Astrocyte (in vitro differentiated cells and primary cell): Measurements from ENCODE around the gene HRC. TPM values are rescaled to one million over a fixed set of nuclear protein-coding genes. Genes with fewer than 3 reads are reported as not detected.

Experiments used
- DNase-seq: peaks from one replicate; pipeline ENCODE4 v3.0.0-alpha.2; 2010; ENCODE audit warnings: low read depth
- FAIRE-seq: peaks from 2 replicates; lab custom pipeline; 2011; peaks lifted over from hg19 to GRCh38; lab: Jason Lieb, UNC
- H2AFZ ChIP-seq: 2 replicates; pipeline ENCODE4 v1.6.0; 2012; ENCODE audit warnings: low read depth, low read length, inconsistent platforms
- H3K27ac ChIP-seq: 2 replicates; pipeline ENCODE4 v1.5.1; 2011; ENCODE audit warnings: low read depth, low read length, inconsistent platforms
- H3K27me3 ChIP-seq: 2 replicates; pipeline ENCODE4 v1.6.0; 2011; ENCODE audit warnings: low read length, inconsistent platforms; ENCODE audit not compliant: insufficient read depth
- H3K36me3 ChIP-seq: 2 replicates; pipeline ENCODE4 v1.5.1; 2011; ENCODE audit warnings: low read length, inconsistent platforms; ENCODE audit not compliant: insufficient read depth
- H3K4me1 ChIP-seq: 2 replicates; pipeline ENCODE4 v1.5.1; 2011; ENCODE audit warnings: low read length, inconsistent platforms; ENCODE audit not compliant: insufficient read depth
- H3K4me2 ChIP-seq: 2 replicates; pipeline ENCODE4 v1.6.0; 2012; ENCODE audit warnings: low read length, inconsistent platforms
- H3K4me3 ChIP-seq: 2 replicates; pipeline ENCODE4 v1.5.1; 2011; ENCODE audit warnings: low read depth, mild to moderate bottlenecking, low read length, inconsistent platforms; ENCODE audit not compliant: insufficient read depth
- H3K79me2 ChIP-seq: 2 replicates; pipeline ENCODE4 v1.6.0; 2012; ENCODE audit warnings: mild to moderate bottlenecking, low read length, inconsistent platforms; ENCODE audit not compliant: insufficient read depth
- H3K9ac ChIP-seq: 2 replicates; pipeline ENCODE4 v1.6.0; 2012; ENCODE audit warnings: mild to moderate bottlenecking, low read length, inconsistent platforms
- H3K9me3 ChIP-seq: 2 replicates; pipeline ENCODE4 v1.5.1; 2012; ENCODE audit warnings: low read depth, mild to moderate bottlenecking, low read length, inconsistent platforms; ENCODE audit not compliant: insufficient read depth
- H4K20me1 ChIP-seq: 2 replicates; pipeline ENCODE4 v1.6.0; 2012; ENCODE audit warnings: low read length, inconsistent platforms; ENCODE audit not compliant: insufficient read depth
- H3K27ac Mint-ChIP-seq: one replicate; pipeline ENCODE4 v1.8.0; 2021; ENCODE audit warnings: mild to moderate bottlenecking, mixed read lengths; ENCODE audit not compliant: unreplicated experiment
- H3K27me3 Mint-ChIP-seq: one replicate; pipeline ENCODE4 v1.8.0; 2021; ENCODE audit warnings: low read depth, mixed read lengths; ENCODE audit not compliant: unreplicated experiment
- H3K36me3 Mint-ChIP-seq: one replicate; pipeline ENCODE4 v1.8.0; 2021; ENCODE audit warnings: low read depth, mixed read lengths; ENCODE audit not compliant: unreplicated experiment
- H3K4me1 Mint-ChIP-seq: one replicate; pipeline ENCODE4 v1.8.0; 2021; ENCODE audit warnings: low read depth, mixed read lengths; ENCODE audit not compliant: unreplicated experiment
- H3K4me3 Mint-ChIP-seq: one replicate; pipeline ENCODE4 v1.8.0; 2021; ENCODE audit warnings: mild to moderate bottlenecking, moderate library complexity, mixed read lengths; ENCODE audit not compliant: unreplicated experiment
- H3K9me3 Mint-ChIP-seq: one replicate; pipeline ENCODE4 v1.8.0; 2021; ENCODE audit warnings: mild to moderate bottlenecking, mixed read lengths; ENCODE audit not compliant: unreplicated experiment
- EZH2 ChIP-seq: IDR thresholded peaks from 2 replicates; pipeline ENCODE4 v1.6.1; 2012; ENCODE audit warnings: mild to moderate bottlenecking, low read length, inconsistent platforms; ENCODE audit not compliant: insufficient read depth
- total RNA-seq: library from RNA; stranded (reverse); gene quantifications from 2 replicates; pipeline ENCODE4 v1.2.1, GENCODE V29; 2021
- TF ChIP-seq, protein P1 (sequence below): IDR thresholded peaks from 2 replicates; pipeline ENCODE4 v1.5.1; 2011; ENCODE audit warnings: low read depth, mild to moderate bottlenecking, inconsistent platforms, low read length, moderate library complexity; ENCODE audit not compliant: insufficient read depth

Gene HRC
- total RNA-seq, 1 donor from 2014 or later, result not detected

DNA sequence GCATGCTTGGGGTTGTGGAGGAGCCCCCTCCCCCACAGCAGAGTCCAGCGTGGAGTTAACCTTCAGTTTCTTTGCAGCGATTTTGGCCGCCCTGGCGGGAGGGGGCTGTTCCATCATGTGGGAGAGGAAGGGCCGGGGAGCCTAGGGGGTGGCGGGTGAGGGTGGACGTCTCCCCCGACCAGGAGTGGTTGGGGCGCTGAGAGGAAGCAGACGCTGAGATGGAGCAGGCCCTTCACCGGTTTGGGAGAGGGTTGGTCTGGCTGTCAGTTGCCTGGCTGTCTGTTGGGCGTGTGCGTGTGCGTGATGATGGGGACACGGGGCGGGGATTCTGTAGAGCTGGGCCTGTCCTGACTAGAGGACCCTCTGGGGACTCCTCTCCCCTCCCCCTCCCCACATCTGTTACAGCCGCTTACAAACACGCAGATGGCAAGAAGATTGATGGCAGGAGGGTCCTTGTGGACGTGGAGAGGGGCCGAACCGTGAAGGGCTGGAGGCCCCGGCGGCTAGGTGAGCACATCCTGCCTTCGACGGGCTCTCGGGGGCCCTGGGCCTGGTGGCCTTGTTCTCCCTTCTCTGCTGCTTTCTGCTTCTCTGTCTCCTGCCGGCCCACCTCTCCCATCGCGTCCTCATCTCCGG lies 50.8 kb downstream of the HRC start:
- Histone ChIP-seq H3K4me2 (no peak overlapping the region), H3K79me2 (peaks cover 33% of the 10 kb centered on the region), H2AFZ (no peak overlapping the region), H4K20me1 (peaks cover 84% of the 10 kb centered on the region), H3K9me3 (no peaks in the 10 kb centered on the region), H3K4me1 (no peaks in the 10 kb centered on the region), H3K27ac (no peak overlapping the region), H3K36me3 (peaks cover 34% of the 10 kb centered on the region), H3K27me3 (no peaks in the 10 kb centered on the region), H3K4me3 (no peak overlapping the region), H3K9ac (no peak overlapping the region)
- TF ChIP-seq EZH2, result no peak
- TF ChIP-seq, protein P1, sequence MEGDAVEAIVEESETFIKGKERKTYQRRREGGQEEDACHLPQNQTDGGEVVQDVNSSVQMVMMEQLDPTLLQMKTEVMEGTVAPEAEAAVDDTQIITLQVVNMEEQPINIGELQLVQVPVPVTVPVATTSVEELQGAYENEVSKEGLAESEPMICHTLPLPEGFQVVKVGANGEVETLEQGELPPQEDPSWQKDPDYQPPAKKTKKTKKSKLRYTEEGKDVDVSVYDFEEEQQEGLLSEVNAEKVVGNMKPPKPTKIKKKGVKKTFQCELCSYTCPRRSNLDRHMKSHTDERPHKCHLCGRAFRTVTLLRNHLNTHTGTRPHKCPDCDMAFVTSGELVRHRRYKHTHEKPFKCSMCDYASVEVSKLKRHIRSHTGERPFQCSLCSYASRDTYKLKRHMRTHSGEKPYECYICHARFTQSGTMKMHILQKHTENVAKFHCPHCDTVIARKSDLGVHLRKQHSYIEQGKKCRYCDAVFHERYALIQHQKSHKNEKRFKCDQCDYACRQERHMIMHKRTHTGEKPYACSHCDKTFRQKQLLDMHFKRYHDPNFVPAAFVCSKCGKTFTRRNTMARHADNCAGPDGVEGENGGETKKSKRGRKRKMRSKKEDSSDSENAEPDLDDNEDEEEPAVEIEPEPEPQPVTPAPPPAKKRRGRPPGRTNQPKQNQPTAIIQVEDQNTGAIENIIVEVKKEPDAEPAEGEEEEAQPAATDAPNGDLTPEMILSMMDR, result no peak
- Mint-ChIP-seq H3K4me3 (no peak overlapping the region), H3K27me3 (no peaks in the 10 kb centered on the region), H3K27ac (peak overlapping the region; percentile 81), H3K36me3 (peaks cover 31% of the 10 kb centered on the region), H3K9me3 (no peaks in the 10 kb centered on the region), H3K4me1 (peaks cover 9% of the 10 kb centered on the region)
- DNase-seq (no peak), FAIRE-seq (no peak)

DNA sequence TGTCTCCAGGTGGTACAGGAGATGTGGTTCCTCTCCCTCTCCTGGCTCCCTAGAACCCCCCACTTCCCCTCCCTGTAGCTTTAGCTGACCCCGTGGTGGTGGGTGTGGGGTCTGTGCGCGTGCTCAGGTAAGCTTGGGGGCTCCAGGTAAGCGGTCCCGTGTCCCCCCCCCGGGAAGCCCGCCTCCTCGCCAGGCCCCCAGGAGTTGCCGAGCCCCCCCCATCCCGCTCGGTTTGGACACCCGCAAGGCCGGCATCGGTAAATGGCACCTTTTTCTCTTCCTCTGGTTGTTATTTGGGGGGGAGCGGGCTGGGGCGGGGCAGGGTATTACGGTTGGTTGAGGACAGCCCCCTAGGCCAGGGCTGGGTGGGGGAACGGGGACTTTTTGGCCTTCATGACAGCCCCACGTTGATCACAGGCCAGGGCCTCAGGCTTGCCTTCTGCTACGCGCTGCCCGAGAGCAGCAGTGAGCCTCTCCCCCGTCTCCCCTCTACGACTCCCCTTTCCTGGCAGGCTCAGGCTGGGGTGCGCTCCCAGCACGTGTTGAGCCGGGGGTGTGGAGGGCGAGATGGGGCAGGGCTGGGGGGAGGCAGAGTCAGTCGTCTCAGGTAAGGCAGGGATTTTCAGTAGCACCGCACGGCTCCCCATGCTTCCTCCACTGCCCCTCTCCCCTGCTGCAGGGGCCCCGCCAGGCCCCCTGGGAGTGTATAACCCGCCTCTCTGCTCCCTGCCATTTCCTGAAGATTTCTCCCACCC lies 51.7 kb downstream of the HRC start:
- no peak overlapping the region for H2AFZ ChIP-seq
- peaks cover 84% of the 10 kb centered on the region for H4K20me1 ChIP-seq
- H3K4me2 ChIP-seq, result no peak overlapping the region
- no peaks in the 10 kb centered on the region for H3K27me3 Mint-ChIP-seq
- H3K4me1 Mint-ChIP-seq, result peaks cover 5% of the 10 kb centered on the region
- H3K4me3 Mint-ChIP-seq, result no peak overlapping the region
- TF ChIP-seq, protein P1, result no peak
- TF ChIP-seq EZH2, result no peak
- no peaks in the 10 kb centered on the region for H3K9me3 ChIP-seq
- peaks cover 42% of the 10 kb centered on the region for H3K79me2 ChIP-seq
- H3K9ac ChIP-seq, result no peak overlapping the region
- H3K36me3 ChIP-seq, result peaks cover 36% of the 10 kb centered on the region
- FAIRE-seq (no peak), DNase-seq (no peak)
- H3K36me3 Mint-ChIP-seq, result peaks cover 26% of the 10 kb centered on the region
- no peaks in the 10 kb centered on the region for H3K9me3 Mint-ChIP-seq
- H3K4me1 ChIP-seq, result no peaks in the 10 kb centered on the region
- H3K4me3 ChIP-seq, result no peak overlapping the region
- no peaks in the 10 kb centered on the region for H3K27me3 ChIP-seq
- H3K27ac ChIP-seq, result no peak overlapping the region
- no peak overlapping the region for H3K27ac Mint-ChIP-seq

DNA sequence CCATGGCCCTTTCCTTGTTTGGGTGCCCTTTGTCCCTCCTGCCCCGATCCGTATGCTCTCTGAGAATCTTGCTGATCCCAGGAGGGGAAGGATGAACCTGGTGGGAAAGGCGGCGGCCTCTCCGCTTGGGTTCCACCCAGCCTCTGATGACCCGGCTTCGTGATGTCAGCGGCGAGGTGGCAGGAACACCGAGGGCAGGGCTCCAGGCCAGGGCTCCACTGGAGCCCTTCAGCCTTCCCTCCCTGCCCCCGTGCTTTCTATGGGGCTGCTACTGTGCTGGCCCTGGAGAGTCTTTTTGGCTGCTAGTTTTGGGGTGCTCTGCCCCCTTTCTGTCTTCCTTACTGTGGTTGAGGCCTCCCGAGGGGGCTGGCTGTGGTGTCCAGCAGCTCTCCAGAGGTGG lies 52.9 kb downstream of the HRC start:
- Histone ChIP-seq H3K4me3 (no peak overlapping the region), H3K79me2 (peaks cover 50% of the 10 kb centered on the region), H3K9me3 (no peaks in the 10 kb centered on the region), H3K27me3 (no peaks in the 10 kb centered on the region), H3K4me1 (no peaks in the 10 kb centered on the region), H3K27ac (no peak overlapping the region), H2AFZ (no peak overlapping the region), H3K4me2 (no peak overlapping the region), H3K9ac (no peak overlapping the region), H3K36me3 (peaks cover 37% of the 10 kb centered on the region), H4K20me1 (peaks cover 87% of the 10 kb centered on the region)
- no peaks in the 10 kb centered on the region for H3K9me3 Mint-ChIP-seq
- H3K27ac Mint-ChIP-seq, result peak overlapping the region; percentile 75
- H3K4me1 Mint-ChIP-seq, result peaks cover 5% of the 10 kb centered on the region
- TF ChIP-seq, protein P1, result no peak
- TF ChIP-seq EZH2, result no peak
- no peaks in the 10 kb centered on the region for H3K27me3 Mint-ChIP-seq
- DNase-seq (no peak), FAIRE-seq (no peak)
- H3K36me3 Mint-ChIP-seq, result peaks cover 24% of the 10 kb centered on the region
- no peak overlapping the region for H3K4me3 Mint-ChIP-seq
